GM12878 (cell line): ENCODE results near the gene WRAP73.

Source experiments
- CTCF ChIP-seq, 3 experiments: IDR thresholded peaks in 2 of 3; conservative IDR thresholded peaks in 1 of 3; 2 replicates each; pipeline ENCODE4 v1.5.1; 2011; ENCODE audit warnings: low read depth in 3 of 3, low read length in 3 of 3, mild to moderate bottlenecking in 3 of 3, control low read depth in 2 of 3, moderate library complexity in 2 of 3, inconsistent platforms in 1 of 3, mixed read lengths in 1 of 3; ENCODE audit not compliant: control insufficient read depth in 2 of 3, insufficient read depth in 1 of 3; ENCODE audit errors: extremely low read depth in 1 of 3
- JUNB ChIP-seq: IDR thresholded peaks from 2 replicates; pipeline ENCODE4 v1.6.1; 2016; ENCODE audit warnings: antibody characterized with exemption, mild to moderate bottlenecking
- NFIC ChIP-seq: IDR thresholded peaks from 2 replicates; pipeline ENCODE4 v1.6.1; 2012; ENCODE audit warnings: low read depth, mild to moderate bottlenecking, inconsistent platforms, low read length, moderate library complexity
- POLR2AphosphoS5 ChIP-seq: IDR thresholded peaks from 2 replicates; pipeline ENCODE4 v1.6.1; 2011; ENCODE audit warnings: mild to moderate bottlenecking, low read length, inconsistent platforms
- RFX5 ChIP-seq: IDR thresholded peaks from 2 replicates; pipeline ENCODE4 v1.6.1; 2011; ENCODE audit warnings: low read depth, low read length, improper control_type of control experiment
- SKIL ChIP-seq: fragments of 450-650 bp; IDR thresholded peaks from 2 replicates; pipeline ENCODE4 v1.6.1; 2017; ENCODE audit warnings: mild to moderate bottlenecking, low read depth, inconsistent platforms; ENCODE audit not compliant: poor library complexity, severe bottlenecking
- ZBTB11 ChIP-seq: fragments of 450-650 bp; formaldehyde crosslinking; IDR thresholded peaks from 2 replicates; pipeline ENCODE4 v1.5.0; 2022; ENCODE audit warnings: mild to moderate bottlenecking, missing genetic modification characterization

- TF ChIP-seq NFIC = no peak
- no peak for TF ChIP-seq RFX5
- no peak for TF ChIP-seq JUNB
- no peak for TF ChIP-seq CTCF (IDR thresholded peaks at IDR 0.05 in 2 of 3, conservative IDR thresholded peaks at IDR 0.05 in 1 of 3; ENCODE audit: control insufficient read depth in 2 of 3, extremely low read depth in 1 of 3, insufficient read depth in 1 of 3, low read depth in 3 of 3, low read length in 3 of 3)
- no peak for TF ChIP-seq ZBTB11
- no peak for TF ChIP-seq SKIL
- no peak for TF ChIP-seq POLR2AphosphoS5
Observed at GRCh38 chr1:3595949-3596348, 54.0 kb downstream of the WRAP73 start.
